ENCODE measurements around the gene CASP3.
A peak's percentile ranks its signal among the peaks of the same experiment; 100 is the strongest.
"Not testable (repeated sequence)": the region's sequence is repeated elsewhere in the genome, so short reads cannot be mapped to it uniquely, and the experiment has no call there.

CASP3 gene

GRCh38 chr4:184636144-184636543 lies 13.1 kb downstream of the CASP3 start:
- DNase-seq (ENCODE audit: low read depth, low spot score) = no peak

GRCh38 chr4:184635381-184635780 lies 13.9 kb downstream of the CASP3 start:
- DNase-seq (ENCODE audit: low read depth, low spot score) = no peak

- DNase-seq (ENCODE audit: low read depth, low spot score) = no peak
These were observed 16.4 kb downstream of the CASP3 start for GRCh38 chr4:184632842-184633241.

GRCh38 chr4:184628103-184628502 lies 21.1 kb downstream of the CASP3 start:
- no peak for DNase-seq (ENCODE audit: low read depth, low spot score)

- not testable (repeated sequence) for DNase-seq (ENCODE audit: low read depth, low spot score)
These were observed 23.3 kb downstream of the CASP3 start for GRCh38 chr4:184625783-184626596.

GRCh38 chr4:184624972-184625554 lies 24.2 kb downstream of the CASP3 start:
- no peak for DNase-seq (ENCODE audit: low read depth, low spot score)

- not testable (repeated sequence) for DNase-seq (ENCODE audit: low read depth, low spot score)
These were observed 24.7 kb downstream of the CASP3 start for GRCh38 chr4:184624504-184624903.

GRCh38 chr4:184621518-184621917 lies 27.7 kb downstream of the CASP3 start:
- DNase-seq (ENCODE audit: low read depth, low spot score) = no peak

- no peak for DNase-seq (ENCODE audit: low read depth, low spot score)
These were observed 28.9 kb downstream of the CASP3 start for GRCh38 chr4:184620212-184620867.

- DNase-seq (ENCODE audit: low read depth, low spot score) = no peak
These were observed 31.5 kb downstream of the CASP3 start for GRCh38 chr4:184617600-184618196.

GRCh38 chr4:184616633-184617551 lies 32.4 kb downstream of the CASP3 start:
- no peak for DNase-seq (ENCODE audit: low read depth, low spot score)

GRCh38 chr4:184616168-184616567 lies 33.1 kb downstream of the CASP3 start:
- not testable (repeated sequence) for DNase-seq (ENCODE audit: low read depth, low spot score)

- no peak for DNase-seq (ENCODE audit: low read depth, low spot score)
These were observed 34.7 kb downstream of the CASP3 start for GRCh38 chr4:184614509-184614908.

GRCh38 chr4:184613405-184613804 lies 35.8 kb downstream of the CASP3 start:
- no peak for DNase-seq (ENCODE audit: low read depth, low spot score)

- no peak for DNase-seq (ENCODE audit: low read depth, low spot score)
These were observed 37.2 kb downstream of the CASP3 start for GRCh38 chr4:184612074-184612473.

GRCh38 chr4:184607429-184607828 lies 41.8 kb downstream of the CASP3 start:
- DNase-seq (ENCODE audit: low read depth, low spot score) = not testable (repeated sequence)

GRCh38 chr4:184602857-184603256 lies 46.4 kb downstream of the CASP3 start:
- DNase-seq (ENCODE audit: low read depth, low spot score) = not testable (repeated sequence)

GRCh38 chr4:184600982-184601381 lies 48.3 kb downstream of the CASP3 start:
- not testable (repeated sequence) for DNase-seq (ENCODE audit: low read depth, low spot score)

- peak; percentile 17 for DNase-seq (ENCODE audit: low read depth, low spot score)
These were observed 49.6 kb downstream of the CASP3 start for GRCh38 chr4:184599492-184600135.

- DNase-seq (ENCODE audit: low read depth, low spot score) = no peak
These were observed 50.3 kb downstream of the CASP3 start for GRCh38 chr4:184598753-184599491.

Measured in smooth muscle cell of the brain vasculature (primary cell).